Measurements from ENCODE around the gene ACOT11. TPM values are rescaled to one million over a fixed set of nuclear protein-coding genes. Genes with fewer than 3 reads are reported as not detected.

ACOT11 gene
- total and polyA plus RNA-seq, 2 of the 4 experiments (the other 2 are of a cell fraction): 2.5 to 2.7 TPM

- H2BK120ac ChIP-seq (ENCODE audit: low read depth, low read length): no peak overlapping the region
- ATAC-seq (ENCODE audit: low read depth) (no peak), DNase-seq (no peak)
- H4K8ac ChIP-seq (ENCODE audit: low read depth in 2 of 2, low read length in 2 of 2): no peak overlapping the region
- in situ Hi-C loops (cut with MboI; ENCODE audit: low sequenced_read_pairs): no loop called here
- no TSS peak for BruUV-seq (replicated peaks)
- H3K56ac ChIP-seq (ENCODE audit: extremely low read depth, insufficient read depth, low read length): no peak overlapping the region
- H4K20me1 ChIP-seq (ENCODE audit: insufficient read depth, low read length): no peaks in the 10 kb centered on the region
- H2AK9ac ChIP-seq (replicated peaks; ENCODE audit: low read depth, low read length, poor library complexity): no peak overlapping the region
- 33% methylated on average over 1 of the region's 13 CpGs; no CpG with 5 or more reads in 1 of the 2 experiments for WGBS, 2 experiments (ENCODE audit: extremely low coverage in 2 of 2, insufficient read length in 1 of 2)
- H3K4me1 ChIP-seq (ENCODE audit: control insufficient read depth, insufficient read depth, low read length): no peaks in the 10 kb centered on the region
- no peak overlapping the region for H3K23ac ChIP-seq (ENCODE audit: low read depth, low read length)
- no peaks in the 10 kb centered on the region for H3K9me3 ChIP-seq (ENCODE audit: control insufficient read depth, insufficient read depth, low read length)
- CTCF ChIA-PET: no interaction called here
- dilution Hi-C loops (cut with HindIII; ENCODE audit: low sequenced_read_pairs, unreplicated experiment): no loop called here
- POLR2A ChIA-PET (ENCODE audit: unreplicated experiment): no interaction called here
- H3K4ac ChIP-seq (ENCODE audit: low read depth, low read length): no peak overlapping the region
- intact Hi-C loops (cut with micrococcal nuclease): no loop called here
- TF ChIP-seq MAFK (IDR thresholded peaks at IDR 0.05; ENCODE audit: low read depth, low read length) (no peak), RAD21 (IDR thresholded peaks at IDR 0.05; ENCODE audit: low read length) (no peak), MXI1 (IDR thresholded peaks at IDR 0.05; ENCODE audit: borderline replicate concordance, low read depth, low read length) (no peak), MAZ (IDR thresholded peaks at IDR 0.05; ENCODE audit: borderline replicate concordance, low read depth, low read length) (no peak), FOS (IDR thresholded peaks at IDR 0.05; ENCODE audit: low read depth, low read length) (no peak), NFE2L2 (IDR thresholded peaks at IDR 0.05; ENCODE audit: low read depth, low read length) (no peak), RCOR1 (IDR thresholded peaks at IDR 0.05; ENCODE audit: insufficient replicate concordance, low read length) (no peak), CEBPB (IDR thresholded peaks at IDR 0.05; ENCODE audit: low read depth, low read length) (no peak), CHD1 (IDR thresholded peaks at IDR 0.05; ENCODE audit: low read depth, low read length) (no peak)
- TF ChIP-seq, protein P1, sequence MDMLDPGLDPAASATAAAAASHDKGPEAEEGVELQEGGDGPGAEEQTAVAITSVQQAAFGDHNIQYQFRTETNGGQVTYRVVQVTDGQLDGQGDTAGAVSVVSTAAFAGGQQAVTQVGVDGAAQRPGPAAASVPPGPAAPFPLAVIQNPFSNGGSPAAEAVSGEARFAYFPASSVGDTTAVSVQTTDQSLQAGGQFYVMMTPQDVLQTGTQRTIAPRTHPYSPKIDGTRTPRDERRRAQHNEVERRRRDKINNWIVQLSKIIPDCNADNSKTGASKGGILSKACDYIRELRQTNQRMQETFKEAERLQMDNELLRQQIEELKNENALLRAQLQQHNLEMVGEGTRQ (IDR thresholded peaks at IDR 0.05; ENCODE audit: low read depth, low read length): no peak
- TF ChIP-seq, protein P2, sequence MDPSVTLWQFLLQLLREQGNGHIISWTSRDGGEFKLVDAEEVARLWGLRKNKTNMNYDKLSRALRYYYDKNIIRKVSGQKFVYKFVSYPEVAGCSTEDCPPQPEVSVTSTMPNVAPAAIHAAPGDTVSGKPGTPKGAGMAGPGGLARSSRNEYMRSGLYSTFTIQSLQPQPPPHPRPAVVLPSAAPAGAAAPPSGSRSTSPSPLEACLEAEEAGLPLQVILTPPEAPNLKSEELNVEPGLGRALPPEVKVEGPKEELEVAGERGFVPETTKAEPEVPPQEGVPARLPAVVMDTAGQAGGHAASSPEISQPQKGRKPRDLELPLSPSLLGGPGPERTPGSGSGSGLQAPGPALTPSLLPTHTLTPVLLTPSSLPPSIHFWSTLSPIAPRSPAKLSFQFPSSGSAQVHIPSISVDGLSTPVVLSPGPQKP (IDR thresholded peaks at IDR 0.05; ENCODE audit: borderline replicate concordance, low read depth, low read length): no peak
- TF ChIP-seq, protein P3, sequence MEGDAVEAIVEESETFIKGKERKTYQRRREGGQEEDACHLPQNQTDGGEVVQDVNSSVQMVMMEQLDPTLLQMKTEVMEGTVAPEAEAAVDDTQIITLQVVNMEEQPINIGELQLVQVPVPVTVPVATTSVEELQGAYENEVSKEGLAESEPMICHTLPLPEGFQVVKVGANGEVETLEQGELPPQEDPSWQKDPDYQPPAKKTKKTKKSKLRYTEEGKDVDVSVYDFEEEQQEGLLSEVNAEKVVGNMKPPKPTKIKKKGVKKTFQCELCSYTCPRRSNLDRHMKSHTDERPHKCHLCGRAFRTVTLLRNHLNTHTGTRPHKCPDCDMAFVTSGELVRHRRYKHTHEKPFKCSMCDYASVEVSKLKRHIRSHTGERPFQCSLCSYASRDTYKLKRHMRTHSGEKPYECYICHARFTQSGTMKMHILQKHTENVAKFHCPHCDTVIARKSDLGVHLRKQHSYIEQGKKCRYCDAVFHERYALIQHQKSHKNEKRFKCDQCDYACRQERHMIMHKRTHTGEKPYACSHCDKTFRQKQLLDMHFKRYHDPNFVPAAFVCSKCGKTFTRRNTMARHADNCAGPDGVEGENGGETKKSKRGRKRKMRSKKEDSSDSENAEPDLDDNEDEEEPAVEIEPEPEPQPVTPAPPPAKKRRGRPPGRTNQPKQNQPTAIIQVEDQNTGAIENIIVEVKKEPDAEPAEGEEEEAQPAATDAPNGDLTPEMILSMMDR (conservative IDR thresholded peaks at IDR 0.05; ENCODE audit: low read depth, low read length): no peak
- H2BK5ac ChIP-seq (ENCODE audit: low read depth, low read length, poor library complexity, severe bottlenecking): no peak overlapping the region
- no peak overlapping the region for H4K91ac ChIP-seq (ENCODE audit: insufficient read depth, low read depth, low read length)
- peaks cover 33% of the 10 kb centered on the region for H3K27me3 ChIP-seq (ENCODE audit: control insufficient read depth, insufficient read depth, low read length)
- peak overlapping the region; percentile 47 for H2AFZ ChIP-seq (replicated peaks; ENCODE audit: low read length, poor library complexity)
- H3K79me1 ChIP-seq (ENCODE audit: low read depth in 1 of 2, low read length in 2 of 2): no peaks in the 10 kb centered on the region
- no peaks in the 10 kb centered on the region for H3K36me3 ChIP-seq (ENCODE audit: control insufficient read depth, insufficient read depth, low read length)
- no peak overlapping the region for H3K9ac ChIP-seq (ENCODE audit: low read depth, low read length)
- no peak overlapping the region for H2AK5ac ChIP-seq (ENCODE audit: low read depth, low read length)
- H3K4me2 ChIP-seq (ENCODE audit: low read depth, low read length): no peak overlapping the region
- no peak overlapping the region for H4K5ac ChIP-seq (ENCODE audit: low read depth, low read length)
- H3K27ac ChIP-seq (ENCODE audit: insufficient read depth, low read length): no peak overlapping the region
- no peak overlapping the region for H2BK20ac ChIP-seq (ENCODE audit: low read depth, low read length)
- no peak overlapping the region for H3K4me3 ChIP-seq (ENCODE audit: insufficient read depth, low read depth, low read length)
- H3K14ac ChIP-seq (replicated peaks; ENCODE audit: low read depth, low read length): no peak overlapping the region
- no peak overlapping the region for H3K18ac ChIP-seq (ENCODE audit: low read depth, low read length)
- no peak overlapping the region for H2BK15ac ChIP-seq (ENCODE audit: low read depth, low read length)
- H3K9me1 ChIP-seq (ENCODE audit: insufficient read depth, low read length): no peaks in the 10 kb centered on the region
These were observed 67.7 kb downstream of the ACOT11 start for GRCh38 chr1:54615531-54616279.
